ENCODE measurements around the gene ZSWIM2.
"Not testable (repeated sequence)": the region's sequence is repeated elsewhere in the genome, so short reads cannot be mapped to it uniquely, and the experiment has no call there.

The ZSWIM2 gene

GRCh38 chr2:186806591-186806990 lies 42.4 kb downstream of the ZSWIM2 start:
- Histone ChIP-seq H3K9me2 (replicated peaks; ENCODE audit: insufficient read depth, low read length) (no peaks in the 10 kb centered on the region), H3K36me3 (replicated peaks; ENCODE audit: insufficient read depth, low read length) (no peaks in the 10 kb centered on the region), H3K79me2 (ENCODE audit: low read length) (no peaks in the 10 kb centered on the region), H3K27ac (ENCODE audit: low read length) (no peak overlapping the region), H3K4me2 (ENCODE audit: low read depth, low read length) (no peak overlapping the region), H4K20me1 (ENCODE audit: insufficient read depth, low read length) (no peaks in the 10 kb centered on the region), H3K9ac (ENCODE audit: low read length) (no peak overlapping the region), H2AFZ (ENCODE audit: low read length) (no peak overlapping the region), H3K4me1 (ENCODE audit: low read length) (no peaks in the 10 kb centered on the region), H3K9me3 (replicated peaks; ENCODE audit: insufficient read depth, low read length) (no peaks in the 10 kb centered on the region), H3K27me3 (replicated peaks; ENCODE audit: insufficient read depth, low read length) (no peaks in the 10 kb centered on the region), H3K4me3 (ENCODE audit: low read length) (no peak overlapping the region), H3F3A (ENCODE audit: insufficient read depth, low read length) (no peaks in the 10 kb centered on the region)
- no peak for TF ChIP-seq CTCF (IDR thresholded peaks at IDR 0.05; ENCODE audit: low read length)
- no peak for TF ChIP-seq EZH2 (optimal IDR thresholded peaks at IDR 0.05; ENCODE audit: low read depth, low read length)
- no peak for TF ChIP-seq EZH2phosphoT487 (IDR thresholded peaks at IDR 0.05; ENCODE audit: low read length)
- no peak for DNase-seq

- H3K36me3 ChIP-seq (replicated peaks; ENCODE audit: insufficient read depth, low read length); DNase-seq; H3K9ac ChIP-seq (ENCODE audit: low read length); H3K27me3 ChIP-seq (replicated peaks; ENCODE audit: insufficient read depth, low read length); H3F3A ChIP-seq (ENCODE audit: insufficient read depth, low read length); H3K27ac ChIP-seq (ENCODE audit: low read length); H3K9me2 ChIP-seq (replicated peaks; ENCODE audit: insufficient read depth, low read length); H3K79me2 ChIP-seq (ENCODE audit: low read length); H4K20me1 ChIP-seq (ENCODE audit: insufficient read depth, low read length); H2AFZ ChIP-seq (ENCODE audit: low read length); H3K4me1 ChIP-seq (ENCODE audit: low read length); H3K9me3 ChIP-seq (replicated peaks; ENCODE audit: insufficient read depth, low read length); H3K4me3 ChIP-seq (ENCODE audit: low read length); H3K4me2 ChIP-seq (ENCODE audit: low read depth, low read length): not testable (repeated sequence)
Observed at GRCh38 chr2:186798604-186799003, 50.4 kb downstream of the ZSWIM2 start.

- H3K4me1 ChIP-seq (ENCODE audit: low read length), result no peaks in the 10 kb centered on the region
- H3K27ac ChIP-seq (ENCODE audit: low read length), result no peak overlapping the region
- no peaks in the 10 kb centered on the region for H3F3A ChIP-seq (ENCODE audit: insufficient read depth, low read length)
- no peaks in the 10 kb centered on the region for H3K9me3 ChIP-seq (replicated peaks; ENCODE audit: insufficient read depth, low read length)
- no peak overlapping the region for H3K4me3 ChIP-seq (ENCODE audit: low read length)
- H3K36me3 ChIP-seq (replicated peaks; ENCODE audit: insufficient read depth, low read length), result no peaks in the 10 kb centered on the region
- H3K9ac ChIP-seq (ENCODE audit: low read length), result no peak overlapping the region
- H3K27me3 ChIP-seq (replicated peaks; ENCODE audit: insufficient read depth, low read length), result no peaks in the 10 kb centered on the region
- no peak for DNase-seq
- no peak overlapping the region for H2AFZ ChIP-seq (ENCODE audit: low read length)
- no peak overlapping the region for H3K4me2 ChIP-seq (ENCODE audit: low read depth, low read length)
- H3K79me2 ChIP-seq (ENCODE audit: low read length), result no peaks in the 10 kb centered on the region
- TF ChIP-seq CTCF (IDR thresholded peaks at IDR 0.05; ENCODE audit: low read length) (no peak), EZH2 (optimal IDR thresholded peaks at IDR 0.05; ENCODE audit: low read depth, low read length) (no peak), EZH2phosphoT487 (IDR thresholded peaks at IDR 0.05; ENCODE audit: low read length) (no peak)
- H3K9me2 ChIP-seq (replicated peaks; ENCODE audit: insufficient read depth, low read length), result no peaks in the 10 kb centered on the region
- H4K20me1 ChIP-seq (ENCODE audit: insufficient read depth, low read length), result no peaks in the 10 kb centered on the region
Observed at GRCh38 chr2:186784930-186785329, 64.0 kb downstream of the ZSWIM2 start.

GRCh38 chr2:186783254-186783653 lies 65.7 kb downstream of the ZSWIM2 start:
- no peaks in the 10 kb centered on the region for H3K9me2 ChIP-seq (replicated peaks; ENCODE audit: insufficient read depth, low read length)
- H3F3A ChIP-seq (ENCODE audit: insufficient read depth, low read length), result no peaks in the 10 kb centered on the region
- H3K9ac ChIP-seq (ENCODE audit: low read length), result no peak overlapping the region
- no peak overlapping the region for H3K4me3 ChIP-seq (ENCODE audit: low read length)
- no peak overlapping the region for H2AFZ ChIP-seq (ENCODE audit: low read length)
- H3K27ac ChIP-seq (ENCODE audit: low read length), result no peak overlapping the region
- TF ChIP-seq EZH2 (optimal IDR thresholded peaks at IDR 0.05; ENCODE audit: low read depth, low read length), result no peak
- no peak for TF ChIP-seq CTCF (IDR thresholded peaks at IDR 0.05; ENCODE audit: low read length)
- no peak for TF ChIP-seq EZH2phosphoT487 (IDR thresholded peaks at IDR 0.05; ENCODE audit: low read length)
- H3K4me2 ChIP-seq (ENCODE audit: low read depth, low read length), result no peak overlapping the region
- no peaks in the 10 kb centered on the region for H4K20me1 ChIP-seq (ENCODE audit: insufficient read depth, low read length)
- no peaks in the 10 kb centered on the region for H3K27me3 ChIP-seq (replicated peaks; ENCODE audit: insufficient read depth, low read length)
- H3K79me2 ChIP-seq (ENCODE audit: low read length), result no peaks in the 10 kb centered on the region
- no peak for DNase-seq
- H3K36me3 ChIP-seq (replicated peaks; ENCODE audit: insufficient read depth, low read length), result no peaks in the 10 kb centered on the region
- H3K9me3 ChIP-seq (replicated peaks; ENCODE audit: insufficient read depth, low read length), result no peaks in the 10 kb centered on the region
- H3K4me1 ChIP-seq (ENCODE audit: low read length), result no peaks in the 10 kb centered on the region
